H9 (cell line): ENCODE data around the gene TRIM52. TPM values are rescaled to one million over a fixed set of nuclear protein-coding genes. Genes with fewer than 3 reads are reported as not detected.

ENCODE experiments used
- DNase-seq: peaks from one replicate; pipeline ENCODE4 v3.0.0-alpha.2; 2017
- H2AFZ ChIP-seq: one replicate; pipeline ENCODE4 v1.6.1; 2013; ENCODE audit warnings: mild to moderate bottlenecking, low read length, control low read depth, moderate library complexity
- H2AK5ac ChIP-seq: 2 replicates; pipeline ENCODE4 v1.6.1; 2013; ENCODE audit warnings: low read length, control low read depth, mixed read lengths; ENCODE audit not compliant: insufficient read length
- H2BK120ac ChIP-seq: one replicate; pipeline ENCODE4 v1.6.1; 2013; ENCODE audit warnings: low read depth, mild to moderate bottlenecking, low read length, control low read depth, inconsistent platforms; ENCODE audit not compliant: poor library complexity, severe bottlenecking
- H2BK12ac ChIP-seq: 2 replicates; pipeline ENCODE4 v1.6.1; 2013; ENCODE audit warnings: low read length, control low read depth, mixed read lengths, low read depth; ENCODE audit not compliant: insufficient read length
- H2BK15ac ChIP-seq: 2 replicates; pipeline ENCODE4 v1.6.1; 2013; ENCODE audit warnings: low read depth, low read length, control low read depth
- H2BK20ac ChIP-seq: one replicate; pipeline ENCODE4 v1.6.1; 2013; ENCODE audit warnings: low read depth, mild to moderate bottlenecking, low read length, control low read depth, inconsistent platforms; ENCODE audit not compliant: poor library complexity, severe bottlenecking
- H2BK5ac ChIP-seq: 2 replicates; pipeline ENCODE4 v1.6.1; 2013; ENCODE audit warnings: low read length, control low read depth, mixed read lengths; ENCODE audit not compliant: insufficient read length
- H3K14ac ChIP-seq: 2 replicates; pipeline ENCODE4 v1.6.1; 2013; ENCODE audit warnings: low read length, control low read depth; ENCODE audit not compliant: insufficient read depth
- H3K18ac ChIP-seq: 2 replicates; pipeline ENCODE4 v1.6.1; 2013; ENCODE audit warnings: low read depth, mild to moderate bottlenecking, mixed read lengths, low read length, control low read depth; ENCODE audit not compliant: insufficient read length
- H3K23ac ChIP-seq: 2 replicates; pipeline ENCODE4 v1.6.1; 2013; ENCODE audit warnings: low read length, control low read depth, mixed read lengths, low read depth; ENCODE audit not compliant: insufficient read length
- H3K23me2 ChIP-seq: 2 replicates; pipeline ENCODE4 v1.6.1; 2013; ENCODE audit warnings: low read depth, mild to moderate bottlenecking, mixed read lengths, low read length, control low read depth; ENCODE audit not compliant: insufficient read length, poor library complexity, severe bottlenecking
- H3K27ac ChIP-seq: 2 replicates; pipeline ENCODE4 v1.5.1; 2013; ENCODE audit warnings: low read length, control low read depth, mixed read lengths, low read depth; ENCODE audit not compliant: insufficient read length
- H3K27me3 ChIP-seq: 2 replicates; pipeline ENCODE4 v1.6.1; 2013; ENCODE audit warnings: low read length, control low read depth, inconsistent platforms; ENCODE audit not compliant: insufficient read depth
- H3K4ac ChIP-seq: 2 replicates; pipeline ENCODE4 v1.6.1; 2013; ENCODE audit warnings: low read depth, mild to moderate bottlenecking, control low read depth, inconsistent platforms, low read length, moderate library complexity
- H3K4me1 ChIP-seq: 2 replicates; pipeline ENCODE4 v1.6.1; 2013; ENCODE audit warnings: low read length, control low read depth, inconsistent platforms; ENCODE audit not compliant: insufficient read depth
- H3K4me2 ChIP-seq: 2 replicates; pipeline ENCODE4 v1.6.1; 2013; ENCODE audit warnings: low read length, control low read depth, mixed read lengths; ENCODE audit not compliant: insufficient read length, insufficient read depth
- H3K56ac ChIP-seq: 2 replicates; pipeline ENCODE4 v1.6.1; 2013; ENCODE audit warnings: low read depth, mild to moderate bottlenecking, mixed read lengths, low read length, control low read depth; ENCODE audit not compliant: insufficient read length
- H3K79me1 ChIP-seq: 2 replicates; pipeline ENCODE4 v1.6.1; 2013; ENCODE audit warnings: low read depth, mild to moderate bottlenecking, moderate library complexity, low read length, control low read depth, inconsistent platforms; ENCODE audit not compliant: insufficient read depth, poor library complexity, severe bottlenecking
- H3K79me2 ChIP-seq: 2 replicates; pipeline ENCODE4 v1.6.1; 2013; ENCODE audit warnings: low read length, control low read depth, inconsistent platforms; ENCODE audit not compliant: insufficient read depth
- H3K9ac ChIP-seq: 2 replicates; pipeline ENCODE4 v1.6.1; 2013; ENCODE audit warnings: low read length, control low read depth, mixed read lengths; ENCODE audit not compliant: insufficient read length; ENCODE audit errors: extremely low read depth
- H3K9me3 ChIP-seq: one replicate; pipeline ENCODE4 v1.6.1; 2013; ENCODE audit warnings: low read depth, low read length, inconsistent platforms; ENCODE audit not compliant: control insufficient read depth
- H3T11ph ChIP-seq: one replicate; pipeline ENCODE4 v1.6.1; 2013; ENCODE audit warnings: mild to moderate bottlenecking, low read length, control low read depth, inconsistent platforms
- H4K20me1 ChIP-seq: one replicate; pipeline ENCODE4 v1.6.1; 2013; ENCODE audit not compliant: control insufficient read depth, insufficient read length, insufficient read depth
- H4K5ac ChIP-seq: 2 replicates; pipeline ENCODE4 v1.6.1; 2013; ENCODE audit warnings: low read depth, mild to moderate bottlenecking, mixed read lengths, low read length, control low read depth; ENCODE audit not compliant: insufficient read length
- H4K8ac ChIP-seq: replicated peaks from 2 replicates; pipeline ENCODE4 v1.6.1; 2013; ENCODE audit warnings: low read length, control low read depth, mixed read lengths, low read depth; ENCODE audit not compliant: insufficient read length
- H4K91ac ChIP-seq: 2 replicates; pipeline ENCODE4 v1.6.1; 2013; ENCODE audit warnings: low read depth, mild to moderate bottlenecking, moderate library complexity, mixed read lengths, low read length, control low read depth; ENCODE audit not compliant: insufficient read length
- H3K27ac Mint-ChIP-seq, 3 experiments: 2 replicates in 2 of 3; 3 replicates in 1 of 3; pipeline ENCODE4 v1.8.0; 2020 to 2021; ENCODE audit warnings: mixed read lengths in 3 of 3, mild to moderate bottlenecking in 1 of 3, moderate library complexity in 1 of 3
- H3K27me3 Mint-ChIP-seq: 2 replicates; pipeline ENCODE4 v1.8.0; 2021; ENCODE audit warnings: low read depth, mild to moderate bottlenecking, moderate library complexity, mixed read lengths
- H3K36me3 Mint-ChIP-seq, 3 experiments: 2 replicates in 2 of 3; 3 replicates in 1 of 3; pipeline ENCODE4 v1.8.0; 2020 to 2021; ENCODE audit warnings: low read depth in 3 of 3, mixed read lengths in 3 of 3; ENCODE audit not compliant: insufficient read depth in 1 of 3
- H3K4me1 Mint-ChIP-seq, 2 experiments: 2 replicates each; pipeline ENCODE4 v1.8.0; 2020; ENCODE audit warnings: mixed read lengths in 2 of 2
- H3K4me3 Mint-ChIP-seq, 2 experiments: 2 replicates in 1 of 2; 3 replicates in 1 of 2; pipeline ENCODE4 v1.8.0; 2020 to 2021; ENCODE audit warnings: mild to moderate bottlenecking in 2 of 2, mixed read lengths in 2 of 2, moderate library complexity in 1 of 2
- H3K9me3 Mint-ChIP-seq, 2 experiments: 2 replicates in 1 of 2; 3 replicates in 1 of 2; pipeline ENCODE4 v1.8.0; 2020; ENCODE audit warnings: mild to moderate bottlenecking in 2 of 2, mixed read lengths in 2 of 2, moderate library complexity in 1 of 2
- WGBS: extraction: QIAGEN DNeasy Blood & Tissue Kit; methylation state at CpG from one replicate; pipeline ENCODE4 v1.1.7; 2013; ENCODE audit warnings: missing lambda C conversion rate, low lambda C conversion rate, mixed read lengths; ENCODE audit not compliant: insufficient read length; ENCODE audit errors: extremely low coverage; 5-methylcytosine and 5-hydroxymethylcytosine counted together
- total RNA-seq: library from RNA; stranded (reverse); gene quantifications from 2 replicates; pipeline ENCODE4 v1.2.1, GENCODE V29; 2021
- TF ChIP-seq, protein P1 (sequence below): fragments of 200-600 bp; sonication (generic); conservative IDR thresholded peaks from 3 replicates; pipeline ENCODE4 v1.8.0; 2021; ENCODE audit warnings: antibody characterized with exemption, mild to moderate bottlenecking

Gene TRIM52
- total RNA-seq, 1 experiment from 2014 or later, result 5.1 TPM

DNA sequence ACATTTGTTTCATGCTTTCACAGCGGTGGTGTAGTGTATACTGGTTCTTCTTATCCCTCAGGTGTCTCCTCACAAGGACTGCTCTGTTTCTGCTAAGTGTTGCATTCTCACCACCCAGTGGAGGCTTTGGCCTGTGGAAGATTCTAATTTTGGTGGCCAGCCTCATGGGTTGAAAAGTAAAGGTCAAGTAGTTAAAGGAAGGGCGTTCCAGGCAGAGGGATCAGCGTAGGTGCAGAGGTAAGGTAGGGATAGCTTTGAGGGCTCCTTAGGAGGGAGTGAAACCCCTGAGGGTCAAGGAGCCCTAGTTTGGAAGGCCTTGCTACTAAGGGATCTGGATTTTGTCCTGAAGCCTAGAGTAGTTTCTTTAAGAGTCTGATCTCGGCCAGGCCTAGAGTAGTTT is 12.7 kb downstream of the TRIM52 start:
- Mint-ChIP-seq H3K36me3 (peaks cover 18 to 45% (median 42%) of the 10 kb centered on the region in 3 experiments), H3K4me3 (peak overlapping the region; percentile 93 to 97), H3K27ac (peak overlapping the region; percentile 60 to 91 (median 75); a peak in 4 of 7 replicates), H3K27me3 (peaks cover 2% of the 10 kb centered on the region), H3K9me3 (peaks cover 0 to 4% of the 10 kb centered on the region in 2 experiments; a peak in 1 of 5 replicates), H3K4me1 (peaks cover 35 to 47% of the 10 kb centered on the region in 2 experiments)
- no peak overlapping the region for H2AFZ ChIP-seq
- peaks cover 23% of the 10 kb centered on the region for H3K79me1 ChIP-seq
- H3T11ph ChIP-seq, result no peak overlapping the region
- H2BK120ac ChIP-seq, result no peak overlapping the region
- no peaks in the 10 kb centered on the region for H4K20me1 ChIP-seq
- no peak overlapping the region for H2AK5ac ChIP-seq
- H3K23ac ChIP-seq, result no peak overlapping the region
- no peak overlapping the region for H4K91ac ChIP-seq
- H3K18ac ChIP-seq, result no peak overlapping the region
- H3K56ac ChIP-seq, result no peak overlapping the region
- no CpG with 5 or more reads among the region's 4 CpGs for WGBS
- H2BK20ac ChIP-seq, result no peak overlapping the region
- peaks cover 18% of the 10 kb centered on the region for H3K23me2 ChIP-seq
- no peaks in the 10 kb centered on the region for H3K9me3 ChIP-seq
- peak overlapping the region; percentile 97 for H3K4me2 ChIP-seq
- DNase-seq, result no peak
- no peak overlapping the region for H2BK5ac ChIP-seq
- H3K27me3 ChIP-seq, result no peaks in the 10 kb centered on the region
- no peak overlapping the region for H3K4ac ChIP-seq
- no peak overlapping the region for H2BK15ac ChIP-seq
- H4K5ac ChIP-seq, result no peak overlapping the region
- H3K79me2 ChIP-seq, result peaks cover 45% of the 10 kb centered on the region
- H2BK12ac ChIP-seq, result no peak overlapping the region
- no peaks in the 10 kb centered on the region; the same call in 1 of the 2 replicates for H3K4me1 ChIP-seq
- H3K27ac ChIP-seq, result no peak overlapping the region
- H3K14ac ChIP-seq, result no peak overlapping the region
- peak overlapping the region; percentile 84 for H3K9ac ChIP-seq
- TF ChIP-seq, protein P1, sequence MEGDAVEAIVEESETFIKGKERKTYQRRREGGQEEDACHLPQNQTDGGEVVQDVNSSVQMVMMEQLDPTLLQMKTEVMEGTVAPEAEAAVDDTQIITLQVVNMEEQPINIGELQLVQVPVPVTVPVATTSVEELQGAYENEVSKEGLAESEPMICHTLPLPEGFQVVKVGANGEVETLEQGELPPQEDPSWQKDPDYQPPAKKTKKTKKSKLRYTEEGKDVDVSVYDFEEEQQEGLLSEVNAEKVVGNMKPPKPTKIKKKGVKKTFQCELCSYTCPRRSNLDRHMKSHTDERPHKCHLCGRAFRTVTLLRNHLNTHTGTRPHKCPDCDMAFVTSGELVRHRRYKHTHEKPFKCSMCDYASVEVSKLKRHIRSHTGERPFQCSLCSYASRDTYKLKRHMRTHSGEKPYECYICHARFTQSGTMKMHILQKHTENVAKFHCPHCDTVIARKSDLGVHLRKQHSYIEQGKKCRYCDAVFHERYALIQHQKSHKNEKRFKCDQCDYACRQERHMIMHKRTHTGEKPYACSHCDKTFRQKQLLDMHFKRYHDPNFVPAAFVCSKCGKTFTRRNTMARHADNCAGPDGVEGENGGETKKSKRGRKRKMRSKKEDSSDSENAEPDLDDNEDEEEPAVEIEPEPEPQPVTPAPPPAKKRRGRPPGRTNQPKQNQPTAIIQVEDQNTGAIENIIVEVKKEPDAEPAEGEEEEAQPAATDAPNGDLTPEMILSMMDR, result no peak
- H4K8ac ChIP-seq, result no peak overlapping the region
